Stimulated activated CD8-positive, alpha-beta memory T cell treated with anti-CD3 and anti-CD28 coated beads, Interleukin-4, amount 100 ng/mL, for 1 hour (primary cell): Measurements from ENCODE around the gene ADCY9.
"Not testable (repeated sequence)": the region's sequence is repeated elsewhere in the genome, so short reads cannot be mapped to it uniquely, and the experiment has no call there.

Source experiments
- DNase-seq, 2 donors: peaks; one replicate each; pipeline ENCODE4 v3.0.0-alpha.2; 2020; ENCODE audit warnings: low read depth in 2 of 2, low spot score in 1 of 2

ADCY9 gene

GRCh38 chr16:3982216-3982615, 134.0 kb downstream of the ADCY9 start:
- no peak for DNase-seq

DNA sequence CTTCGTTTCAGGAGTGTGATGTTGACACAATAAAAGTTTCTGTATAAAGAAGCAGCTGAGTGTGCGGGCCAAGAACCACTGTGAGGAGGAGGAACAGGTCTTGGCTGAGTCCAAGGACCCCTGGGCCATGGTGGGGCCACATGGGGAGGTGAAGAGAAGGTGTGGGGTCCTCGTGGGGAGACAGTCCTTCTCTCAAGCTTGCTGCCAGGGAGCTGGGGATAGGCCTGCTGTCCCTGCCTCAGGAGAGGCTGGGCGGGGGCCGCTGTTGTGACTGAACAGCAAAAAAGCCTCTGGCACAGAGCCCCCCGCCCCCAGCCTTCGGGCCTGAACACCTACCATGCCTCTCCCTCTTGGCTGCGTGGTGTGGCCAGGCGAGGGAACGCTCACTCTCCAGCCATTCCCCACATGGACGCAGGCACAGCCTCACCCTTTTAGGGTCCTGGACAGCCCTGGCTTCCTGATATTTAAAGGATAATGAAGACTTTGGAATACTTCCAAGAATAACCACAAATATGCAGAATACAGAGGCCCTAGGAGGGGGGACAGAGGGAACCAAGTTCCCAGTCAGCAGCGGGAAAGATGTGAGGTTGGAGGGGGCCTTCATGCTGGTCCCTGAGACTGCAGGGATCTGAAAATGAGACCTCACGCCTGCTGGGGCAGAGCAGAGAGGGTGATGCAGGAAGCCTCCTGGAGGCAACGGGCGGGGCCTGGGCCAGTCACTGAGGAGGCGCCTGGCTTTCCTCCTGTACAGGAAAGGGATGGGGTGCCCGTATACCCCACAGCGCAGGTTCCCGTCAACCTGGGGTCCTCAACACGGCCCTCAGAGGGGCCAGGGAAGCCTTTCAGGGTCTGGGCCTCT, 135.8 kb downstream of the ADCY9 start:
- no peak for DNase-seq

GRCh38 chr16:3979518-3979917, 136.7 kb downstream of the ADCY9 start:
- no peak for DNase-seq

GRCh38 chr16:3979070-3979469, 137.2 kb downstream of the ADCY9 start:
- no peak for DNase-seq

- DNase-seq = no peak
These were observed 138.9 kb downstream of the ADCY9 start for GRCh38 chr16:3977376-3977775.

DNA sequence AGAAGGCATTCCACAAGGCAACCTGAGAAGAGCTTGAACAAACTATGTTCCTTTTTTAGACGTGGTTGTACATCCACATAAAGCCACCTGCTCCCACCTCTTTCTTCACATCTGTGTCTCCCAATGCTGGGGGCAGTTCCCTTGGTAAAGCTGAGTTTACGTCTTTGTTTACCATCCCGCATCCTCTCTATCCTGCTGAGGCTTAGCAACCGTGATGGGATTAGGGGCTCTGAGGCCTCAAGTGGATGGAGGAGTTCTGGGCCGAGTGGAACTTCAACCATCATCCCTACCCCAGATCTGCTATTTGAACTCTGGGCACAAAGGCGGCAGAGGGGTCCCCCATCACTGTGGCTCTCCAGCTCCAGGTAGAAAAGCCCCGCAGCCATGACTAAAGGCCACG, 141.5 kb downstream of the ADCY9 start:
- no peak for DNase-seq

- no peak for DNase-seq
These were observed 144.5 kb downstream of the ADCY9 start for GRCh38 chr16:3971706-3972105.

DNA sequence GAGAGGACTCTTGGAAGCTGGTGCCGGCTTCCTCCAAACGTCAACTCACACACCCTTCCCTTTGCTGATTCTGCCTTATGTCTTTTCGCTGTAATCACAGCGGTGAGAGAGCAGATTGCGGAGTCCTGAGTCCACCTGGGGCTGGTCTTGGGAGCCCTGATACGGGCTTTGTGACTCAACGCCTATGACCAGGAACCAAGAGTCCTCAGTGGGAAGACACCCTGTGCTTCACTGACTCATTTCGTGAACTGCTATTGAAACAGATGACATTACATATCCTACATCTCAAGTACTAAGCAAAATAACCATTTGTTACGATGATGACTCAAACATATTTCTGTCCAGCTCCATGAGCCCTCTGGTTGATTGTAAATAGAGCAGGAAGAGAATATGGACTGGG, 145.0 kb downstream of the ADCY9 start:
- no peak for DNase-seq

- no peak for DNase-seq
These were observed 147.7 kb downstream of the ADCY9 start for GRCh38 chr16:3968551-3968950.

- DNase-seq = no peak
These were observed 149.6 kb downstream of the ADCY9 start for GRCh38 chr16:3966681-3967080.

- no peak for DNase-seq
These were observed 150.3 kb downstream of the ADCY9 start for GRCh38 chr16:3965781-3966582.

DNA sequence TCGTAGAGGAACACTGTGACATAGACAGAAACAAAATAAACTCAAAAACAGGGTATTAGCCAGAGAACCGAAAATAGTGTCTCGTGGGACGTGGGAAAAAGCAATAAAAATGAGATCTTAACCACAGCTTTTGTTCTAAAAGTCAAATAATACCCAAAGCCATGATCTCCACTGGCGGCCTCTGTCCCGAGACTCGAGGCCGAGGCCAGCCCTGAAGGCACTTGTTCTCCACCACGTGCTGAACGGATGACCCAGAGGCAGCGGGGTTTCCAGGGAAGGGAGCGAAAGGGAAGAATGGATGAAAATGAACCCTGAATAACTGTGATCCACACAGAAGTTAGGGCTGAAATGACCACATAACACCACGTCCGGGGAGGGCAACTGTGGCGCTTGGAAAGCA, 150.9 kb downstream of the ADCY9 start:
- no peak for DNase-seq

GRCh38 chr16:3964686-3965290, 151.5 kb downstream of the ADCY9 start:
- no peak for DNase-seq

DNA sequence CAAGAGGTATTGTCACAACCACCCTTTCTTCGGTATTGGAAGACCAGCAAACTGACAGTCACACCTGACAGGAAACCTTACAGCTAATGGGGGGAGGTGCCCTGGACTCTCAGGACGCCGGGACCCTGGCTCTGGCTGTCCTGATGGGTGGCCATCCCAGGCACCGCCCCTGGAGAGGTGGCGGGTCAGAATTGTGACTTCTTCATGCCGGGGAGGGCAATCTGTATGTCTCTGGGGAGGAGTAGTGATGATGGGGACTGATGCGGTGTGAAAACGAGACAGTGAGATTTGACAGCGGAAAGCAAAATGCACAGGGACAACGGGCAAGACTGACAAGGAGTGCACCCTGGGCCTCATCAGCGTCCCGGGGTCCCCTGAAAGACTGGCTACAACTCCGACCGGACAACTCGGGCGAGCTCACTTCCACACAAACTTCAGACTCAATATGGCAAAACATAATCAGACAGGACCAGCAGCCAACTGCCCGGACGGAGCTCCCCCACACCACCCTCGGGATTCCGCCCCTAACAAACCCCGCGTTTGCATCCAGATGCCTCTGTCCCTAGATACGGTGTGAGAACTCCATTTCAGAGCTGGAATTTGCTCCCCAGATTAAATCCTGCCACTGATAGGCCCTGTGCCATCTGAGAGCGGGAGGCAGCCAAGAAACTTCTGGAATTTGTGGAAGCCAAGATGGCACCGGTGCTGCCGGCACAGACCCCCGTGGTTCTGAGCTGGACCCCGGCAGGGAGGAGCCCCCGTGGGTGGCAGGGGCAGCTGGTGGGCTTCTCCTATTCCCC, 152.2 kb downstream of the ADCY9 start:
- no peak for DNase-seq

- DNase-seq = no peak
These were observed 153.0 kb downstream of the ADCY9 start for GRCh38 chr16:3963203-3963602.

DNA sequence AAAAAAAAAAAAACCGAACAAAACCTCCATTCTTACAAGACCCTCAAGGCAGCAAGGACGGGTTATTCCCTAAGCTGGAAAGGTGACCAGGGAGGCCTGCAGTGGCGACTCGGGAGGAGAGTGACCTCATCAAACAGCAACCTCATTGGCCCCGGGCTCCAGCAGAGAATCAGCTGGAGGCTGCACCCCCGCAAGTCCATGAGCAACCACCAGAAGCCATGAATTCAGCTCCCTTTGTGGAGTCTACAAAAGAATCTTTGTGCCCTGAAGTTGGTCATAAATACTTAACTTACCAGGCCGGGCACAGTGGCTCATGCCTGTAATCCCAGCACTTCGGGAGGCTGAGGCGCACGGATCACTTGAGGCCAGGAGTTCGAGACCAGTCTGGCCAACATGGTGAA, 154.8 kb downstream of the ADCY9 start:
- no peak for DNase-seq

DNA sequence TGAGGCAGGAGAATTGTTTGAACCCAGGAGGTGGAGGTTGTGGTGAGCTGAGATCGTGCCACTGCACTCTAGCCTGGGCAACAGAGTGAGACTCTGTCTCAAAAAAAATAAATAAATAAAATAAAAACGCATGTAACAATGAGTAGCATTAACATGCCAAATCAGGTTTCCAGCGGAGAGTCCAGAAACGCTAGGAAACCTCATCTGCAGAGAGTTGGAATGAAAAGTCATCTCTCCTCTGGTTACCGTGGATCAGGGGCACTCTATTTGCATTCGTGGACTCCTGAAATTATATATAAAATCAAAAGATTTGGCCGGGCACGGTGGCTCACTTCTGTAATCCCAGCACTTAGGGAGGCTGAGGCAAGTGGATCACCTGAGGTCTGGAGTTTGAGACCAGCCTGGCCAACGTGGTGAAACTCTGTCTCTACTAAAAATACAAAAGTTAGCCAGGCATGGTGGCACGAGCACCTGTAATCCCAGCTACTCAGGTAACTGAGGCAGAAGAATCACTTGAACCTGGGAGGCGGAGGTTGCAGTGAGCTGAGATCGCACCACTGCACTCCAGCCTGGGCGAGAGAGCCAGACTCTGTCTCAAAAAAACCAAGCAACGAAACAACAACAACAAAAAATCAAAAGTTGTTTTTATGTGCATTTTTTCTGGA, 156.2 kb downstream of the ADCY9 start:
- not testable (repeated sequence) for DNase-seq

GRCh38 chr16:3959148-3959547, 157.1 kb downstream of the ADCY9 start:
- DNase-seq = no peak

- no peak for DNase-seq
These were observed 158.8 kb downstream of the ADCY9 start for GRCh38 chr16:3957344-3957980.

DNA sequence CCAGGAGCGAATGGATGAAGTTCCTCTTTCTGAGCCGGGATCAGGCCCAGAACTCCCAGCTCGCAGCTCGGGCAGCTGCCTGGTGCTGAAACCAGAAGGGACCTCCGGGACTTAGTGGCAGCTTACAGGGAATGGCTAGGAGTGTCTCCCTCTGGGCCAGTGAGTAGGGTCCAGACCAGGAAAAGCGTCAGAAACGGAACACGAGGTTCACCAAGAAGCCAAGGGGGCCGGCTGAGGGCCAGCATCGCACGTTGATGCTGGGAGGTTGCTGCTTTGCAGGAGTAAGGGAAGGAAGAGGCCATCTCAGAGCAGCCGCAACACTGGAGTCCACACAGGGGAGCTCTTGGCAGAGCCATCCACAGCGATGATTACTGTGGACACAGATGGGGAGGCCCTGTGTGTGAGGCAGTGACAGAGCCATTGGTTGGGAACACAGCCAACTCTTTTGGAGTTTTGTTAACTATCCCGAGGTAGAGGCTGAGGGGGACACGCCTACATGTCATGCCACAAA, 161.8 kb downstream of the ADCY9 start:
- no peak for DNase-seq
